ENCODE data around the gene SLC6A4.

DNA sequence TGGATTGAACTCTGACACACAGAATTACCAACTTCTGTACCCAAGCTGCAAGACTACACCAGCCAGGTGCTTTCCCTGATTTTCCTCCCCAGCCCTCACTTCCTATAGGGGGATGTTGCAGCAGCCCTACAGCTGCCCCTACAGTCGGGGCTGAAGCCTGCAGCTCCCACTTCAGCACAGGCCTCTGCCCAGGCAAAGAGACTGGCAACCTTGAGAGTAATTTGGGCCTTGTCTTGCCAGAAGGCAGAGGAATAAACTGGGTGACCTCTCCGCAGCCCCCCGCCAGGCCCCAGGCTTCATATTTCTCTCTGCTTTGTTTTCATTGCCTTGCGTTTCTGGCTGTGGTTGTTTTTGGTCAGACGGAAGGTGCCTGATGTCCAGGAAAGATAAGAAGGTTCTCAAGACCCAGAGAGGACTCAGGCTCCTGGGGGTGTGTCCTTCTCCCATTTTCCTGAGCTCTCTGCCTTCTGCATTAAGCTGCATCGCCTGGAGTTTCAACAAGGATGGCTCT lies 32.0 kb downstream of the SLC6A4 start:
- no peak for TF ChIP-seq POLR2A (IDR thresholded peaks at IDR 0.05; ENCODE audit: extremely low read depth, insufficient read length)
- TF ChIP-seq, protein P1, sequence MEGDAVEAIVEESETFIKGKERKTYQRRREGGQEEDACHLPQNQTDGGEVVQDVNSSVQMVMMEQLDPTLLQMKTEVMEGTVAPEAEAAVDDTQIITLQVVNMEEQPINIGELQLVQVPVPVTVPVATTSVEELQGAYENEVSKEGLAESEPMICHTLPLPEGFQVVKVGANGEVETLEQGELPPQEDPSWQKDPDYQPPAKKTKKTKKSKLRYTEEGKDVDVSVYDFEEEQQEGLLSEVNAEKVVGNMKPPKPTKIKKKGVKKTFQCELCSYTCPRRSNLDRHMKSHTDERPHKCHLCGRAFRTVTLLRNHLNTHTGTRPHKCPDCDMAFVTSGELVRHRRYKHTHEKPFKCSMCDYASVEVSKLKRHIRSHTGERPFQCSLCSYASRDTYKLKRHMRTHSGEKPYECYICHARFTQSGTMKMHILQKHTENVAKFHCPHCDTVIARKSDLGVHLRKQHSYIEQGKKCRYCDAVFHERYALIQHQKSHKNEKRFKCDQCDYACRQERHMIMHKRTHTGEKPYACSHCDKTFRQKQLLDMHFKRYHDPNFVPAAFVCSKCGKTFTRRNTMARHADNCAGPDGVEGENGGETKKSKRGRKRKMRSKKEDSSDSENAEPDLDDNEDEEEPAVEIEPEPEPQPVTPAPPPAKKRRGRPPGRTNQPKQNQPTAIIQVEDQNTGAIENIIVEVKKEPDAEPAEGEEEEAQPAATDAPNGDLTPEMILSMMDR (IDR thresholded peaks at IDR 0.05; ENCODE audit: low read depth, low read length) = no peak
